Germinal center (tissue), 1 donor: ENCODE results near the gene MCF2L.
"Not testable (repeated sequence)": the region's sequence is repeated elsewhere in the genome, so short reads cannot be mapped to it uniquely, and the experiment has no call there.

ENCODE experiments used
- DNase-seq: peaks from one replicate; pipeline ENCODE4 v3.0.0; 2012; ENCODE audit warnings: mixed read lengths, low spot score

MCF2L gene

GRCh38 chr13:112968910-112969691 lies at the start of gene MCF2L:
TSS of gene MCF2L (plus strand) at chr13:112969214. CDS start at chr13:112969380, 166 bp downstream.
- DNase-seq = peak; percentile 73

- no peak for DNase-seq
Measured at GRCh38 chr13:112923962-112924361, 45.1 kb upstream of the MCF2L start.

- DNase-seq = no peak
Measured at GRCh38 chr13:112924365-112924764, 44.6 kb upstream of the MCF2L start.

- DNase-seq = no peak
Measured at GRCh38 chr13:112926003-112926402, 43.0 kb upstream of the MCF2L start.

GRCh38 chr13:112926993-112927392 lies 42.0 kb upstream of the MCF2L start:
- no peak for DNase-seq

- DNase-seq = no peak
Measured at GRCh38 chr13:112928020-112928971, 40.7 kb upstream of the MCF2L start.

- no peak for DNase-seq
Measured at GRCh38 chr13:112928972-112929782, 39.8 kb upstream of the MCF2L start.

GRCh38 chr13:112929783-112930055 lies 39.3 kb upstream of the MCF2L start:
- DNase-seq = no peak

GRCh38 chr13:112930192-112930591 lies 38.8 kb upstream of the MCF2L start:
- no peak for DNase-seq

- DNase-seq = no peak
Measured at GRCh38 chr13:112931028-112931934, 37.7 kb upstream of the MCF2L start.

- DNase-seq = no peak
Measured at GRCh38 chr13:112932971-112933370, 36.0 kb upstream of the MCF2L start.

GRCh38 chr13:112933649-112934048 lies 35.4 kb upstream of the MCF2L start:
- DNase-seq = no peak

GRCh38 chr13:112934078-112934477 lies 34.9 kb upstream of the MCF2L start:
- DNase-seq = no peak

- DNase-seq = no peak
Measured at GRCh38 chr13:112938680-112939079, 30.3 kb upstream of the MCF2L start.

- DNase-seq = no peak
Measured at GRCh38 chr13:112940236-112940635, 28.8 kb upstream of the MCF2L start.

- DNase-seq = no peak
Measured at GRCh38 chr13:112941349-112941748, 27.7 kb upstream of the MCF2L start.

- DNase-seq = not testable (repeated sequence)
Measured at GRCh38 chr13:112941765-112942164, 27.2 kb upstream of the MCF2L start.

- peak; percentile 88 for DNase-seq
Measured at GRCh38 chr13:112942689-112943308, 26.2 kb upstream of the MCF2L start.

GRCh38 chr13:112943309-112944125 lies 25.5 kb upstream of the MCF2L start:
- DNase-seq = no peak

- no peak for DNase-seq
Measured at GRCh38 chr13:112947796-112948195, 21.2 kb upstream of the MCF2L start.
